ENCODE measurements around the gene FRS2. TPM values are rescaled to one million over a fixed set of nuclear protein-coding genes. Genes with fewer than 3 reads are reported as not detected.

FRS2 gene
- total and polyA plus RNA-seq, 8 donors, result 2.0 to 71.0 (median 12.1) TPM

GRCh38 chr12:69619050-69619449 is 148.9 kb downstream of the FRS2 start:
- no peaks in the 10 kb centered on the region for H3K36me3 ChIP-seq
- intact Hi-C loops (cut with DNase I; ENCODE audit: low total_unique reads), result no loop called here
- TF ChIP-seq EP300 (IDR thresholded peaks at IDR 0.05) (no peak), POLR2AphosphoS5 (IDR thresholded peaks at IDR 0.05) (no peak), CTCF (IDR thresholded peaks at IDR 0.05) (no peak)
- no peak overlapping the region for H3K27ac ChIP-seq
- H3K4me3 ChIP-seq, result no peak overlapping the region
- WGBS, 5 donors, result 61 to 72% (median 67%) methylated on average over 6 of the region's 6 CpGs
- H3K27me3 ChIP-seq, result no peaks in the 10 kb centered on the region
- DNase-seq, result peak in 1 of 2 donors; percentile 21
- no peaks in the 10 kb centered on the region for H3K9me3 ChIP-seq
- H3K4me1 ChIP-seq, result peaks cover 0 to 5% (median 0%) of the 10 kb centered on the region in 4 donors

GRCh38 chr12:69620077-69620476 is 149.9 kb downstream of the FRS2 start:
- H3K36me3 ChIP-seq, result no peaks in the 10 kb centered on the region
- DNase-seq, result no peak
- intact Hi-C loops (cut with DNase I; ENCODE audit: low total_unique reads), result no loop called here
- peaks cover 0 to 5% (median 0%) of the 10 kb centered on the region in 4 donors for H3K4me1 ChIP-seq
- no peaks in the 10 kb centered on the region for H3K27me3 ChIP-seq
- 70 to 76% (median 73%) methylated on average over 4 of the region's 4 CpGs for WGBS, 5 donors
- TF ChIP-seq EP300 (IDR thresholded peaks at IDR 0.05) (no peak), POLR2A (IDR thresholded peaks at IDR 0.05) (no peak), CTCF (IDR thresholded peaks at IDR 0.05) (no peak), POLR2AphosphoS5 (IDR thresholded peaks at IDR 0.05) (no peak)
- no peak overlapping the region for H3K27ac ChIP-seq
- H3K4me3 ChIP-seq, result no peak overlapping the region
- H3K9me3 ChIP-seq, result no peaks in the 10 kb centered on the region

GRCh38 chr12:69620921-69621320 is 150.7 kb downstream of the FRS2 start:
- H3K27ac ChIP-seq, result no peak overlapping the region
- H3K4me3 ChIP-seq, result no peak overlapping the region
- no peak for DNase-seq
- H3K27me3 ChIP-seq, result no peaks in the 10 kb centered on the region
- intact Hi-C loops (cut with DNase I; ENCODE audit: low total_unique reads), result no loop called here
- TF ChIP-seq POLR2A (IDR thresholded peaks at IDR 0.05) (no peak), CTCF (IDR thresholded peaks at IDR 0.05) (no peak), EP300 (IDR thresholded peaks at IDR 0.05) (no peak), POLR2AphosphoS5 (IDR thresholded peaks at IDR 0.05) (no peak)
- 44 to 78% (median 64%) methylated on average over 2 of the region's 2 CpGs for WGBS, 5 donors
- H3K4me1 ChIP-seq, result peaks cover 0 to 5% (median 0%) of the 10 kb centered on the region in 4 donors
- no peaks in the 10 kb centered on the region for H3K9me3 ChIP-seq
- no peaks in the 10 kb centered on the region for H3K36me3 ChIP-seq

- Histone ChIP-seq H3K27me3 (no peaks in the 10 kb centered on the region), H3K27ac (no peak overlapping the region), H3K4me3 (no peak overlapping the region), H3K36me3 (no peaks in the 10 kb centered on the region), H3K4me1 (peaks cover 0 to 5% (median 0%) of the 10 kb centered on the region in 4 donors), H3K9me3 (no peaks in the 10 kb centered on the region)
- TF ChIP-seq POLR2AphosphoS5 (IDR thresholded peaks at IDR 0.05) (no peak), EP300 (IDR thresholded peaks at IDR 0.05) (no peak), CTCF (IDR thresholded peaks at IDR 0.05) (no peak), POLR2A (IDR thresholded peaks at IDR 0.05) (no peak)
- 81 to 89% (median 82%) methylated on average over 2 of the region's 2 CpGs for WGBS, 5 donors
- no peak for DNase-seq
- intact Hi-C loops (cut with DNase I; ENCODE audit: low total_unique reads), result no loop called here
These were observed 151.4 kb downstream of the FRS2 start for GRCh38 chr12:69621551-69621950.
